H1 (cell line): ENCODE data around the gene ARHGEF16. TPM values are rescaled to one million over a fixed set of nuclear protein-coding genes. Genes with fewer than 3 reads are reported as not detected.

Experiments used
- CBX5 ChIP-seq: fragments of 300-800, 300-1000 bp; sonication (generic); IDR thresholded peaks from 2 replicates; pipeline ENCODE4 v1.7.1; 2016; ENCODE audit warnings: antibody characterized with exemption, low read length, low read depth
- CBX8 ChIP-seq: fragments of 300-800, 300-1000 bp; sonication (generic); IDR thresholded peaks from 2 replicates; pipeline ENCODE4 v1.7.1; 2016; ENCODE audit warnings: low read depth, low read length, borderline replicate concordance
- JUND ChIP-seq: IDR thresholded peaks from 2 replicates; pipeline ENCODE4 v1.6.1; 2011; ENCODE audit warnings: mild to moderate bottlenecking, improper control_type of control experiment, low read length
- KDM4A ChIP-seq: IDR thresholded peaks from one replicate; pipeline ENCODE4 v1.7.1; 2012; ENCODE audit warnings: low read depth, mild to moderate bottlenecking, moderate library complexity, low read length, inconsistent platforms; ENCODE audit not compliant: severe bottlenecking
- polyA plus RNA-seq, 7 experiments: library from polyadenylated mRNA; depleted of rRNA in 3 of 7; stranded (reverse) in 5 of 7; unstranded in 2 of 7; fragments of >200 nt in 5 of 7; fragments of 200-250 nt in 2 of 7; gene quantifications; 1 replicate in 5 of 7; 2 replicates in 1 of 7; 4 replicates in 1 of 7; pipeline versions ENCODE4 v1.2.1 to v1.2.3, GENCODE V29; 2011 to 2013; ENCODE audit warnings: missing spikeins in 2 of 7, mixed read lengths in 2 of 7
- total RNA-seq: library from RNA; stranded (reverse); fragmentation: NEBNext Ultra II Directional; extraction: Animal tissue kit (Norgen Biotek cat#: 25700); gene quantifications from 2 replicates; pipeline ENCODE4 v1.2.1, GENCODE V29; 2021
- TF ChIP-seq, protein P1 (sequence below), 3 experiments: IDR thresholded peaks; 1 replicate in 2 of 3; 2 replicates in 1 of 3; pipeline versions ENCODE4 v1.5.1 to v1.6.1; 2011; ENCODE audit warnings: low read length in 3 of 3, mild to moderate bottlenecking in 3 of 3, inconsistent platforms in 2 of 3, low read depth in 1 of 3, moderate library complexity in 1 of 3; ENCODE audit not compliant: insufficient read depth in 1 of 3; ENCODE audit errors: control extremely low read depth in 1 of 3
- TF ChIP-seq, protein P2 (sequence below): IDR thresholded peaks from 2 replicates; pipeline ENCODE4 v1.6.1; 2012; ENCODE audit warnings: inconsistent platforms

ARHGEF16 gene
- total and polyA plus RNA-seq, 2 of the 8 experiments (the other 6 are each of a cell fraction or from before 2014, with no cell fraction given): 18.3 to 20.7 TPM

DNA sequence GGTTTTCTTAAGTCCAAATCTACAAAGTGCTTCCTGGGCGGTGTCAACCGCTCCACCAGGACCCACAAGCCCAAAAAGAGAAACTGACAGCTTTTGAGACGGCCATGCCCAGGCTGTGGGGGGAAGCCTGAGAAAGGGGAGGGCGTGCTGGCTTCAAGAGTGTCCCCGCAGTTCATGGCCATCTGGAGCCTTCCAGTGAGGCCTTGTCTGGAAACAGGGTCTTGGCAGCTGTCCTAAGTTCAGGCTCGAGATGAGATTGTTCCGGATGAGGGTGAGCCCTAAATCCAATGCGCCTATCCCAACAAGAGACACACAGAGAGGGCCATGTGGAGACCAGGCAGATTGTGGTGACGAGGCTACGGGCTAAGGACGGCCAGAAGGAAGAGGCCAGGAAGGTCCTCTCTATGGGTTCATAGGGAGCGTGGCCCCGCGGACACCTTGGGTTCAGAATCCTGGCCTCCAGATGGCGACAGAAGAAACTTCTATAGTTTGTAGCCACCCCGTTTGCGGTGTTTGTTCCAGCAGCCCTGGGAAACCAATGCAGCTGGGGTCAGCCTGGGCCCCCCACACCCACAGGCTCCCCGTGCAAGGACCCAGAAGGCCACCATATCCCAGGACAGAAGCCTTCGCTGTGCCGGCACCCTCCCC is 70.2 kb downstream of the ARHGEF16 start (continued):
- TF ChIP-seq KDM4A (no peak), CBX8 (no peak), CBX5 (no peak), JUND (no peak)
- TF ChIP-seq, protein P1, sequence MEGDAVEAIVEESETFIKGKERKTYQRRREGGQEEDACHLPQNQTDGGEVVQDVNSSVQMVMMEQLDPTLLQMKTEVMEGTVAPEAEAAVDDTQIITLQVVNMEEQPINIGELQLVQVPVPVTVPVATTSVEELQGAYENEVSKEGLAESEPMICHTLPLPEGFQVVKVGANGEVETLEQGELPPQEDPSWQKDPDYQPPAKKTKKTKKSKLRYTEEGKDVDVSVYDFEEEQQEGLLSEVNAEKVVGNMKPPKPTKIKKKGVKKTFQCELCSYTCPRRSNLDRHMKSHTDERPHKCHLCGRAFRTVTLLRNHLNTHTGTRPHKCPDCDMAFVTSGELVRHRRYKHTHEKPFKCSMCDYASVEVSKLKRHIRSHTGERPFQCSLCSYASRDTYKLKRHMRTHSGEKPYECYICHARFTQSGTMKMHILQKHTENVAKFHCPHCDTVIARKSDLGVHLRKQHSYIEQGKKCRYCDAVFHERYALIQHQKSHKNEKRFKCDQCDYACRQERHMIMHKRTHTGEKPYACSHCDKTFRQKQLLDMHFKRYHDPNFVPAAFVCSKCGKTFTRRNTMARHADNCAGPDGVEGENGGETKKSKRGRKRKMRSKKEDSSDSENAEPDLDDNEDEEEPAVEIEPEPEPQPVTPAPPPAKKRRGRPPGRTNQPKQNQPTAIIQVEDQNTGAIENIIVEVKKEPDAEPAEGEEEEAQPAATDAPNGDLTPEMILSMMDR (IDR thresholded peaks at IDR 0.05; ENCODE audit: control extremely low read depth in 1 of 3, insufficient read depth in 1 of 3, low read depth in 1 of 3, low read length in 3 of 3): peak in 2 of 3 experiments; percentile 13 to 19; a peak in 1 of 4 replicates
- TF ChIP-seq, protein P2, sequence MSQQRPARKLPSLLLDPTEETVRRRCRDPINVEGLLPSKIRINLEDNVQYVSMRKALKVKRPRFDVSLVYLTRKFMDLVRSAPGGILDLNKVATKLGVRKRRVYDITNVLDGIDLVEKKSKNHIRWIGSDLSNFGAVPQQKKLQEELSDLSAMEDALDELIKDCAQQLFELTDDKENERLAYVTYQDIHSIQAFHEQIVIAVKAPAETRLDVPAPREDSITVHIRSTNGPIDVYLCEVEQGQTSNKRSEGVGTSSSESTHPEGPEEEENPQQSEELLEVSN: no peak
